ENCODE data around the gene FAM193B. TPM values are rescaled to one million over a fixed set of nuclear protein-coding genes. Genes with fewer than 3 reads are reported as not detected.

FAM193B gene
- total RNA-seq, 1 experiment from 2014 or later, result 72.9 TPM

GRCh38 chr5:177553671-177554429, 513 bp downstream of the FAM193B start:
- intact Hi-C loops (cut with micrococcal nuclease; ENCODE audit: unreplicated experiment), result no loop called here
- peak; percentile 41 to 52 for DNase-seq
- CTCF ChIA-PET, result no interaction called here
- H3K9me3 Mint-ChIP-seq (ENCODE audit: unreplicated experiment), result no peaks in the 10 kb centered on the region
- H3K4me3 ChIP-seq (ENCODE audit: low read depth, low read length), result peak overlapping the region; percentile 93
- H3K27me3 ChIP-seq (replicated peaks; ENCODE audit: control insufficient read depth, insufficient read depth, low read length), result no peaks in the 10 kb centered on the region
- POLR2A ChIA-PET, result no interaction called here
- no peaks in the 10 kb centered on the region for H3K27me3 Mint-ChIP-seq (ENCODE audit: insufficient read depth, unreplicated experiment)
- H3K4me3 Mint-ChIP-seq (ENCODE audit: unreplicated experiment), result peak overlapping the region; percentile 81
- no peak for TF ChIP-seq CTCF (IDR thresholded peaks at IDR 0.05; ENCODE audit: insufficient read depth in 1 of 2, low read depth in 1 of 2, low read length in 1 of 2, severe bottlenecking in 1 of 2, unreplicated experiment in 1 of 2)
- BruUV-seq (replicated peaks), result no TSS peak
- H3K9me3 ChIP-seq, result no peaks in the 10 kb centered on the region
- H3K27ac Mint-ChIP-seq (ENCODE audit: unreplicated experiment), result peak overlapping the region; percentile 78
- peaks cover 9% of the 10 kb centered on the region for H3K4me1 Mint-ChIP-seq (ENCODE audit: low read depth, unreplicated experiment)
- peaks cover 19% of the 10 kb centered on the region for H3K36me3 Mint-ChIP-seq (ENCODE audit: insufficient read depth, unreplicated experiment)
- no peaks in the 10 kb centered on the region; the same call in 1 of the 2 replicates for H3K36me3 ChIP-seq (ENCODE audit: control insufficient read depth, insufficient read depth, low read length)
- peaks cover 19% of the 10 kb centered on the region for H3K4me1 ChIP-seq

GRCh38 chr5:177552839-177553455, 1.4 kb downstream of the FAM193B start:
- H3K27me3 Mint-ChIP-seq (ENCODE audit: insufficient read depth, unreplicated experiment), result no peaks in the 10 kb centered on the region

More at GRCh38 chr5:177552839-177553455, 1.4 kb downstream of the FAM193B start:
- Histone ChIP-seq H3K9me3 (no peaks in the 10 kb centered on the region), H3K4me3 (ENCODE audit: low read depth, low read length) (peak overlapping the region; percentile 93), H3K4me1 (peaks cover 18% of the 10 kb centered on the region), H3K36me3 (ENCODE audit: control insufficient read depth, insufficient read depth, low read length) (no peaks in the 10 kb centered on the region; the same call in 1 of the 2 replicates), H3K27me3 (replicated peaks; ENCODE audit: control insufficient read depth, insufficient read depth, low read length) (no peaks in the 10 kb centered on the region)
- Mint-ChIP-seq H3K9me3 (ENCODE audit: unreplicated experiment) (no peaks in the 10 kb centered on the region), H3K4me3 (ENCODE audit: unreplicated experiment) (peak overlapping the region; percentile 81), H3K4me1 (ENCODE audit: low read depth, unreplicated experiment) (peaks cover 13% of the 10 kb centered on the region), H3K27ac (ENCODE audit: unreplicated experiment) (peak overlapping the region; percentile 73), H3K36me3 (ENCODE audit: insufficient read depth, unreplicated experiment) (peaks cover 22% of the 10 kb centered on the region)
- intact Hi-C loops (cut with micrococcal nuclease; ENCODE audit: unreplicated experiment), result no loop called here
- no peak for TF ChIP-seq CTCF (IDR thresholded peaks at IDR 0.05; ENCODE audit: insufficient read depth in 1 of 2, low read depth in 1 of 2, low read length in 1 of 2, severe bottlenecking in 1 of 2, unreplicated experiment in 1 of 2)
- DNase-seq, result no peak
- no TSS peak for BruUV-seq (replicated peaks)
- ChIA-PET POLR2A (interaction anchor here (0.6 kb wide), 1 partner anchor 46 kb away, joined by 13 read pairs; no protein-coding TSS in a partner anchor), CTCF (no interaction called here)

Measured in Caco-2 (cell line).